ENCODE data around the gene CCDC40. TPM values are rescaled to one million over a fixed set of nuclear protein-coding genes. Genes with fewer than 3 reads are reported as not detected.

Gene CCDC40
- total and polyA plus RNA-seq, 2 of the 13 experiments (the other 11 are each of a cell fraction or from before 2014, with no cell fraction given) = 4.1 to 5.5 TPM

GRCh38 chr17:80035937-80036714 lies at the start of gene CCDC40 (continued):
- TF ChIP-seq ZBTB44 (CRISPR knock-in tag; IDR thresholded peaks at IDR 0.05) = 0 out of 2 replicates have a peak, but pooled peaks have one; percentile 53
- peak; percentile 42; the same call in 1 of the 2 replicates for TF ChIP-seq RFX5 (IDR thresholded peaks at IDR 0.05; ENCODE audit: low read depth, low read length)
- TF ChIP-seq EZH2 (conservative IDR thresholded peaks at IDR 0.05; ENCODE audit: low read depth, low read length) = no peak
- TF ChIP-seq ZNF616 (CRISPR knock-in tag; IDR thresholded peaks at IDR 0.05; ENCODE audit: low read depth) = peak; percentile 34; the same call in 1 of the 2 replicates
- TF ChIP-seq ZBTB42 (CRISPR knock-in tag; IDR thresholded peaks at IDR 0.05) = peak; percentile 88; the same call in 1 of the 2 replicates
- TF ChIP-seq NFATC3 (CRISPR knock-in tag; IDR thresholded peaks at IDR 0.05) = no peak; the same call in 1 of the 2 replicates
- peak; percentile 36; the same call in 1 of the 2 replicates for TF ChIP-seq FLYWCH1 (CRISPR knock-in tag; IDR thresholded peaks at IDR 0.05)
- TF ChIP-seq DDIT3 (CRISPR knock-in tag; IDR thresholded peaks at IDR 0.05) = no peak
- TF ChIP-seq, protein P1, sequence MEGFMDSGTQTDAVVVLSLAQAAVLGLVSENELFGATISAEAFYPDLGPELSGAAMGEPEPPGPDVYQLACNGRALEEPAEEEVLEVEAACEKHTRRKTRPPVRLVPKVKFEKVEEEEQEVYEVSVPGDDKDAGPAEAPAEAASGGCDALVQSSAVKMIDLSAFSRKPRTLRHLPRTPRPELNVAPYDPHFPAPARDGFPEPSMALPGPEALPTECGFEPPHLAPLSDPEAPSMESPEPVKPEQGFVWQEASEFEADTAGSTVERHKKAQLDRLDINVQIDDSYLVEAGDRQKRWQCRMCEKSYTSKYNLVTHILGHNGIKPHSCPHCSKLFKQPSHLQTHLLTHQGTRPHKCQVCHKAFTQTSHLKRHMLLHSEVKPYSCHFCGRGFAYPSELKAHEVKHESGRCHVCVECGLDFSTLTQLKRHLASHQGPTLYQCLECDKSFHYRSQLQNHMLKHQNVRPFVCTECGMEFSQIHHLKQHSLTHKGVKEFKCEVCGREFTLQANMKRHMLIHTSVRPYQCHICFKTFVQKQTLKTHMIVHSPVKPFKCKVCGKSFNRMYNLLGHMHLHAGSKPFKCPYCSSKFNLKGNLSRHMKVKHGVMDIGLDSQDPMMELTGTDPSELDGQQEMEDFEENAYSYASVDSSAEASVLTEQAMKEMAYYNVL (CRISPR knock-in tag; IDR thresholded peaks at IDR 0.05; ENCODE audit: borderline replicate concordance) = 0 out of 2 replicates have a peak, but pooled peaks have one; percentile 50
- TF ChIP-seq SNRNP70 (IDR thresholded peaks at IDR 0.05; ENCODE audit: low read depth, low read length) = no peak
- TF ChIP-seq ZNF446 (CRISPR knock-in tag; IDR thresholded peaks at IDR 0.05) = 0 out of 2 replicates have a peak, but pooled peaks have one; percentile 77
- TF ChIP-seq KLF6 (CRISPR knock-in tag; IDR thresholded peaks at IDR 0.05) = no peak; the same call in 1 of the 2 replicates
- TF ChIP-seq, protein P2, sequence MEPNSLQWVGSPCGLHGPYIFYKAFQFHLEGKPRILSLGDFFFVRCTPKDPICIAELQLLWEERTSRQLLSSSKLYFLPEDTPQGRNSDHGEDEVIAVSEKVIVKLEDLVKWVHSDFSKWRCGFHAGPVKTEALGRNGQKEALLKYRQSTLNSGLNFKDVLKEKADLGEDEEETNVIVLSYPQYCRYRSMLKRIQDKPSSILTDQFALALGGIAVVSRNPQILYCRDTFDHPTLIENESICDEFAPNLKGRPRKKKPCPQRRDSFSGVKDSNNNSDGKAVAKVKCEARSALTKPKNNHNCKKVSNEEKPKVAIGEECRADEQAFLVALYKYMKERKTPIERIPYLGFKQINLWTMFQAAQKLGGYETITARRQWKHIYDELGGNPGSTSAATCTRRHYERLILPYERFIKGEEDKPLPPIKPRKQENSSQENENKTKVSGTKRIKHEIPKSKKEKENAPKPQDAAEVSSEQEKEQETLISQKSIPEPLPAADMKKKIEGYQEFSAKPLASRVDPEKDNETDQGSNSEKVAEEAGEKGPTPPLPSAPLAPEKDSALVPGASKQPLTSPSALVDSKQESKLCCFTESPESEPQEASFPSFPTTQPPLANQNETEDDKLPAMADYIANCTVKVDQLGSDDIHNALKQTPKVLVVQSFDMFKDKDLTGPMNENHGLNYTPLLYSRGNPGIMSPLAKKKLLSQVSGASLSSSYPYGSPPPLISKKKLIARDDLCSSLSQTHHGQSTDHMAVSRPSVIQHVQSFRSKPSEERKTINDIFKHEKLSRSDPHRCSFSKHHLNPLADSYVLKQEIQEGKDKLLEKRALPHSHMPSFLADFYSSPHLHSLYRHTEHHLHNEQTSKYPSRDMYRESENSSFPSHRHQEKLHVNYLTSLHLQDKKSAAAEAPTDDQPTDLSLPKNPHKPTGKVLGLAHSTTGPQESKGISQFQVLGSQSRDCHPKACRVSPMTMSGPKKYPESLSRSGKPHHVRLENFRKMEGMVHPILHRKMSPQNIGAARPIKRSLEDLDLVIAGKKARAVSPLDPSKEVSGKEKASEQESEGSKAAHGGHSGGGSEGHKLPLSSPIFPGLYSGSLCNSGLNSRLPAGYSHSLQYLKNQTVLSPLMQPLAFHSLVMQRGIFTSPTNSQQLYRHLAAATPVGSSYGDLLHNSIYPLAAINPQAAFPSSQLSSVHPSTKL (CRISPR knock-in tag; IDR thresholded peaks at IDR 0.05) = peak; percentile 15
- TF ChIP-seq TFDP1 (CRISPR knock-in tag; IDR thresholded peaks at IDR 0.05; ENCODE audit: borderline replicate concordance) = peak; percentile 71; the same call in 1 of the 2 replicates
- no peak for TF ChIP-seq ZNF878 (CRISPR knock-in tag; IDR thresholded peaks at IDR 0.05)
- no peak for TF ChIP-seq ZKSCAN8 (CRISPR knock-in tag; IDR thresholded peaks at IDR 0.05; ENCODE audit: borderline replicate concordance)
- TF ChIP-seq HBP1 (CRISPR knock-in tag; IDR thresholded peaks at IDR 0.05; ENCODE audit: low read depth) = peak; percentile 45
- no peak for TF ChIP-seq MBNL3 (CRISPR knock-in tag; conservative IDR thresholded peaks at IDR 0.05)
